GM15510 (cell line): Measurements from ENCODE around the gene RUBCNL.

Experiments used
- POLR2A ChIP-seq: IDR thresholded peaks from 3 replicates; pipeline ENCODE4 v1.6.1; 2011; ENCODE audit warnings: borderline replicate concordance; ENCODE audit not compliant: insufficient read length; ENCODE audit errors: extremely low read depth

The RUBCNL gene

DNA sequence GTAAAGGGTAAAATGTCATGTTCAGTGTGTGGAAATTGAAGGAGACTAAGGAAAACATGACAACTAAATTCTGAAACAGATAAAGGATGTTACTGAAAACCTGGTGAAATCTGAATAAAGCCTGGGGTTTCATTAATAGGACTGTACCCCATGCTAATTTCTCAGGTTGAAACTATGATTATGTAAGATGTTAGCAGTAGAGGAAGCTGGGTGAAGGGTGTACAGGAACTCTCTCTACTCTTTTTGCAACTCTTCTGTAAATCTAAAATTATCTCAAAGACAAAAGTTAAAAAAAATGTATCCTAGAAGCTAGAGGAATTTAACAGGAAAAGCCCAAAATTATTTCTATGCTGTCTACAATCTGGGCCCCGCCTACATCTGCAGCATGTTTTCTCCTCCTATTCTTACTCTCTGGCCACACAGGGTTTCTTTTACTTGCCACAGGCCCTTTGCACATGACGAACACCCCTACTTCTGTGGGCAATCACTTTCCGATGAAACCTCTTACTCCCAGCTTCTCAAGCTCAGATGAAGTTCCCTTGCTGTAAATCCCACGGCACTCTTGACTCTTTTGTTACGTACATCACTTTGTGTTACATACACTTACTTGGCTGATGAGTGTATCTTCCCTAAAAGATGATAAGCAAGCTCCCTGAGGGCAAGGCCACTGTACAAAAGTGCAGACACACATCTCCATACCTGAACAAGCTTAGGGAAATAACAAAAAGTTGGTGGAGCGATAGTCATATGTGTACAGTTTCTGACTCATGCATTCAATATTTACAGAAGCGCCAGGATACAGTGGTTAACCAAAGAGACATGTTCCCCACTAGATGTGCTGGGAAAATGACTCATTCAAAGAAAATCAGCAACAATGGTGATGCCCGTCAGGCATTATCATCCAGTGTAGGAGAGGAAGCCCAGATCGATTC is 32.6 kb downstream of the RUBCNL start:
- no peak for TF ChIP-seq POLR2A

- TF ChIP-seq POLR2A = no peak
Measured at GRCh38 chr13:46352805-46353204, 34.2 kb downstream of the RUBCNL start.

DNA sequence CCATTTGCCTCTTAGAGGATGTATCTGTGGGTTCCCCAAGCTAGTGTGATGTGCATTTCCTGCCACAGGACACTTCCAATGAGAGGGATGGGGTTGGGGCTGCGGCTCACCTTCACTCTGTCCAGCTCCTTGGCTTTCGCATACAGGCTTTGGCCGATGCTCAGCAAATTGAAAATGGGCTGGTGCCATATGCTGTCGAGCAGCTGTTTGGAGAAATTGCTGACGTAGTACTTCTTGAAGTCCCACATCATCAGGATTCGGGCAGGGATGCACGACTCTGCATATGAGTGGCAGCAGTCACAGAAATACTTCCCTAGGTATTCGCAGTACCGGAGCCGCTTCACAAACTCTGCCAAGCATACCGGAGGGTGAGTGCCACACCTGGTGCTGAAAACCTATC is 37.0 kb downstream of the RUBCNL start:
- no peak for TF ChIP-seq POLR2A

GRCh38 chr13:46348961-46349360 is 38.1 kb downstream of the RUBCNL start:
- TF ChIP-seq POLR2A = no peak

DNA sequence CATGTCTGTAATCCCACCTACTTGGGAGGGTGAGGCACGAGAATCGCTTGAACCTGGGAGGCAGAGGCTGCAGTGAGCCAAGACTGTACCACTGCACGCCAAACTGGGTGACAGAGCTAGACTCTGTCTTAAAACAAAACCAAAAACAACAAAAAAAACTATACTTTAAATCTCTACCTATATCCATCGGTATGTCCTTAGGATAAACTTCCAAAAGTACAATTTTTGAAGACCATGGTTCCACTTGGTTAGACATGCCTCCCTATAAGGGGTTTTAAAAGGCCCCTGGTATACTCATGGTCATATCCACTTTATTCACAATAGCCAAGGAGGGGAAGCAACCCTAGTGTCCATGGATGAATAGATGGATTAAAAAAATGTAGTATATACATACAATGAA is 39.8 kb downstream of the RUBCNL start:
- no peak for TF ChIP-seq POLR2A

GRCh38 chr13:46345866-46346265 is 41.2 kb downstream of the RUBCNL start:
- no peak for TF ChIP-seq POLR2A

DNA sequence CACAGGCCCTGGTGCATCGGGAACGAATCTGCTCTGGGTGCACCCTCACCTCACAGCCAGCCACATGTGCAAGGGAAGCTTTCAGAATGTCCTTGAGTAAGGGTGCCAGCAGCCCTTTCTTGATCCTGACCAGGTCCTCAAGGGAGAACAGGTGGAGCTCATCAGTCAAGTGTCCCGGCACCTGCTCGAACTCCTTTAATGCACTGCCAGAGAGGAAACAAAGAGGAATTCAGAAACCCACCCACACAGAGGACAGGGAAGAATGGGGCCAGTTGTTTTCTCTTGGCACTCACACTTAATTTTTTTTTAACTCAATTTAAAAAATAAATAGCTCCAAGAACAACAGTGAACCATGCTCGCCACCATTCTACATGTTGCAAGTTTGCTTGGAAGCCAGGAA is 41.7 kb downstream of the RUBCNL start:
- TF ChIP-seq POLR2A = no peak

- TF ChIP-seq POLR2A = no peak
Measured at GRCh38 chr13:46343279-46343994, 43.6 kb downstream of the RUBCNL start.

GRCh38 chr13:46342538-46342937 is 44.5 kb downstream of the RUBCNL start:
- TF ChIP-seq POLR2A = no peak

DNA sequence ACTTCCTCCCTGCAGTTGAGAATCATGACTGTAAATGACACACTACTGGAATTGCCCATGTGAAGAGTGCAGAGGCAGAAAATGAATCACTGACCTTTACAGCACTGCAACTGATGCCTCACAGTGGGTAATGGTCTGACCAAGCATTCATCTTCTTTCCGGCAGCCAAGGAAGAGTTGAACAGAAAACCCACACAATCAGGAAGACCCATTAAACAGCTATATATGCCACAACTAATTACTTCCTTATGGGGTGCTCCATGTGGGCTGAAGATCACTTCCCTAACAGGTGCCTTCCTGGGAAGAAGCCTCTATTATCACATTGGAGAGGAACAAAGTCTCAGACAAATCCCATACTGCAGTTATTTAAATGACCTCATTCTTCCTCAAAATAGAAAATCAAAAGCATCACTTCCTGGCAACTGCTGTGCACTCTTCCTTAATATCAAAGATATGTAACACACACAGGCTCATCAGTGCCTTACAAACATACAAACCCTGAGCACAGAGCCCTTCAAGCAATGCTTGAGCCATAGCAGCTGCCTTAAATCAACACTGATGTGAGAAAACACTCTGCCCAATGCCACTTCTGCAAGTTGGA is 45.8 kb downstream of the RUBCNL start:
- TF ChIP-seq POLR2A = no peak

DNA sequence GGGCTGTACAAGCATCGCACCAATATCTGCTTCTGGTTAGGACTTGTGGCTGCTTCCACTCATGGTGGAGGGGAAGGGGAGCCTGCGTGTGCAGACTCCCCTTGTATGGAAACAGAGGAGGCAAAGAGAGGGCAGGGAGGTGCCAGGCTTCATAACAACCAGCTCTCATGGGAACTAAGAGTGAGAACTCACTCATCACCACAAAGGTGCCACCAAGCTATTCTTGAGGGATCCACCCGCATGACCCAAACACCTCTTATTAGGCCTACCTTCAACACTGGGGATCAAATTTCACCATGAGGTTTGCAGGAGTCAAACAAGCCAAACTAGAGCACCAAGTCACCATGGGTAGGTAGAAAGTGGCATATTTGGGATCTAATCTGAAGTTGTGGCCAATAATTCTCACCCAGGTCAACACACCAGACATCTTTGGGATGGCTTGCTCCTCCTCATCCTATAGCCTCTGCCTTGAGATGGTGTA is 46.4 kb downstream of the RUBCNL start:
- TF ChIP-seq POLR2A = no peak

- no peak for TF ChIP-seq POLR2A
Measured at GRCh38 chr13:46340011-46340410, 47.0 kb downstream of the RUBCNL start.

- no peak for TF ChIP-seq POLR2A
Measured at GRCh38 chr13:46339035-46339666, 47.9 kb downstream of the RUBCNL start.

DNA sequence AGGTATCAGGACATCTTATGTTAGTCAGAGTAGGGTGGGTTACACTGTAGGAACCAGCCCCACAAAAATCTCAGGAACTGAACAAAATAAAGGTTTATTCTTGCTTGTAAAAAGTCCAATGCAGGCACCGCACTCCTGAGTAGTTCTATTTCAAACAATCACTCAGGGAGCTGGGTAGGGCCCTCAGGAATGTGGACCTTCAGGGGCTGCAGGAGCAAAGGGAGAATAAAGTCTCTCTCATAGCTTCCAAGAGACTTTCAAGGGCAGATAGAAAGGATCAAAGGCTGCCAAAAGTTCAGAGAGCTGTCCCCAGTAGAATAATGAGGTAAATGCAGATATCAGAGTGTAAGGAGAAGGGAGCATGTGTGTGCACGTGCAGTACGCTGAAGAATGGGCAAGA is 49.4 kb downstream of the RUBCNL start:
- TF ChIP-seq POLR2A = no peak
